Measurements from ENCODE around the gene SYNDIG1.

SYNDIG1 gene

DNA sequence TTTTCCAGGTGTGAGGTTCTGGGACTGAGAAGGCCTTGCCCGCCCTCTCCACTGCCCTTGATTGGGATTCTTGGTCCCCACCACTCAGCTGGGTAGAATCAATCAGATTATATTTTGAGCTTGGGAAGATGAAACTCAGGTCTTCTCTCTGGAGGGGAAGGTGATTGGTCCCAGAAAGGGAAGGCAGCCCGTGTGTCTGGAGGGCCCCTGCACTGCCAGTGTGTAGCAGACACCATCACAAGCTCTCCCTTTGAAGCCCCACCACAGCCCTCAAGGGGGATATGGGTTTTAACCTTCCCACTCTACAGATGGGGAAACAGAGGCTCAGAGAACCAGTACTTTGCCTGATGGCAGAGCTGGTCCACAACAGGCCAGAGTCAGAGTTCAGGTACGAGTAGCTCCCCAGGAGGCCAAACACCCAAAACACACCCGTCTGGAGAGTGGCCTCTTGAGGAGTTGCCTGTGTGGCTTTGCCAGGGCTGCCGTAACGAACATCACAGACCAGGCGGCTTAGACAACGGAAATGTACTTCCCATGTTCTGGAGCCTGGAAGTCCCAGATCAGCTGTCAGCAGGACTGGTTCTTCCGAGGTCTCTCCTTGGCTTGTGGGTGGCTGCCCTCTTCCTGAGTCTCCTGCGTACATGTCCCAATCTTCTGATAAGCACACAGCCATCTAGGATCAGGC is 205.6 kb downstream of the SYNDIG1 start:
- in situ Hi-C loops (cut with MboI; ENCODE audit: low sequenced_read_pairs, unreplicated experiment), result no loop called here
- no peak for DNase-seq (ENCODE audit: low spot score)
- no peak for TF ChIP-seq CTCF (IDR thresholded peaks at IDR 0.05; ENCODE audit: borderline replicate concordance, control extremely low read depth, extremely low read depth, insufficient read depth, missing control alignments)

DNA sequence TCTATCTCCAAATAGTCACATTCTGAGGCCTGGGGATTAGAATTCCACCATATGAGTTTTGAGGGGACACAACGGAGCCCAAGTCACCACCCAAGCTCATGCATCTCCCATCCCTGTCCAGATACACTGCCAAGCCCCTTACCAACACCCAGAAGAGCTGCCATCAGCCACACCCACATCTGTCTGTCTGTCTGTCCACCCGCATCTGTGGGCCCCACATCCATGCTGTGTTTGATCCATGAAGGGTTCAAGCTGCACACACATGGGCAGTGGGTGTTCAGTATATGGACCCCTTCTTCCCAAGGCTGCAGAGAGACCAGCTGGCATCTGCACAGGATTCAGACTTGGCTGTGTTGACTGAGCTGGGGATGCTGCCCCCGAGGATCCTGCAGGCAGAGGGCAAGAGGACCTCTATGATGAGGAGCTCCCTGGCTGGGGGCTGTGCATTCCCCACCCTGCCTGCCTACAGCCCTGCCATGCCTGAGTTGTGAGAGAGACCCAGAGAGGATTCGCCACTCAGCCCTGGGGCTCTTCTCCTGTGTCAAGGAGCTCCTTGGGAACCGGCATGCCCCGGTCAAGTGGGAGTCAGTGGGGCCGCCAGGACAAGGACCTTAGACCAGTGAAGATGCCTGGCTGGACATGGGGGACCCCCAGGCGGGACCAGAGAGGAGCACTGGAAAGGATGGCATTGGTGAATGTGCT is 206.4 kb downstream of the SYNDIG1 start:
- TF ChIP-seq CTCF (IDR thresholded peaks at IDR 0.05; ENCODE audit: borderline replicate concordance, control extremely low read depth, extremely low read depth, insufficient read depth, missing control alignments), result no peak
- in situ Hi-C loops (cut with MboI; ENCODE audit: low sequenced_read_pairs, unreplicated experiment), result no loop called here
- no peak for DNase-seq (ENCODE audit: low spot score)

- in situ Hi-C loops (cut with MboI; ENCODE audit: low sequenced_read_pairs, unreplicated experiment), result no loop called here
- DNase-seq (ENCODE audit: low spot score), result no peak
- TF ChIP-seq CTCF (IDR thresholded peaks at IDR 0.05; ENCODE audit: borderline replicate concordance, control extremely low read depth, extremely low read depth, insufficient read depth, missing control alignments), result no peak
Observed at GRCh38 chr20:24676353-24676977, 207.0 kb downstream of the SYNDIG1 start.

DNA sequence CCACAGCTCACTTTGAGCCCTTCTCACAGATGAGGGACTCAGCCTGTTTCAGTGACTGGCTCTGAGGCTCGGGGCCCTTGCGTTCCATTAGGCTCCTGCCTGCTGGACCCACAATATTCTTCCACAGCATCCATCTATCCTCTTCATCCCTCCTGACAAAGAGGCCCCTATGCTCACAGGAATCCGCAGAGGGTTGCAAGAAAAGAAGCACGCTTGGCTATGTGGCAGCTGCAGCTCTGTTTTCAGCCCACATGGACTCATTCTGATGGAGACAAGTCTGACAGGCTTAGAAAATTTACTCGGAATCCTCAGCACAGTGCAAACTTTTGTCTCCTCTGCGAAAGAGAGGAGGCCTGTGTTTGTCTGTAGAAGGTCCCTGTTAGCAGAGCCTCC is 207.5 kb downstream of the SYNDIG1 start:
- in situ Hi-C loops (cut with MboI; ENCODE audit: low sequenced_read_pairs, unreplicated experiment), result no loop called here
- DNase-seq (ENCODE audit: low spot score), result no peak
- TF ChIP-seq CTCF (IDR thresholded peaks at IDR 0.05; ENCODE audit: borderline replicate concordance, control extremely low read depth, extremely low read depth, insufficient read depth, missing control alignments), result no peak

DNA sequence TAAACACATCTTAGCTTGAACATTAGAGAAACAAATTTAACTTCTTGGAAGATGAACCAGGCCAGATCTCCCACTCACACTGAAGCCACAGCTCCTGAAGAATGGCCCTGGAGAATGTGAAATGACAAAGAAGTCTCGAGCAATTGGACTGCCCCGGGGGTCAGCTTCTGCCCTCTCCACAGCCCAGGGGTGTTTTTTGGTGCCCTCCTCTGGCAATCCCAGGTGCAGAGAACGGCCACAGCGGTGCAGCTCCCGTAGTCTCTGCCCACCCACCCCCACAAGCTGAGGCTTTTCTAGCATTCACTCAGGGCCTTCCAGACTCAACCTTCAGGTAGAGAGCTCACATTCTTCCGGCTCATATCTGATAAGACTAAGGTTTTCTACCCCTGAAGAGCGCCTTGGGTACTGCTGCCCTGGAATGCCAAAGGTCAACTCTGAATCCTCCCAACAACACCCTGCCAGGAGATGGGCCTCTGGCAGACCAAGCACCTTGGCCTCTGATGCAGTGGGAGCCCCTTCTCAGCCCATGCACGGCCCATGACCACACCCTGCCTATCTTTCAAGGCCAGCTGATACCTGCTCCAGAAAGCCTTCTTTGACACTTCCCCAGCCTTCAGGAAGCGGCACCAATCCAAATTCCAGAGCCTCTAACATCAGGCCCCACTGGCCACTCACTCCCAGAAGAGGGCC is 208.3 kb downstream of the SYNDIG1 start:
- in situ Hi-C loops (cut with MboI; ENCODE audit: low sequenced_read_pairs, unreplicated experiment), result no loop called here
- no peak for DNase-seq (ENCODE audit: low spot score)
- no peak for TF ChIP-seq CTCF (IDR thresholded peaks at IDR 0.05; ENCODE audit: borderline replicate concordance, control extremely low read depth, extremely low read depth, insufficient read depth, missing control alignments)

GRCh38 chr20:24678351-24679106 is 209.1 kb downstream of the SYNDIG1 start:
- TF ChIP-seq CTCF (IDR thresholded peaks at IDR 0.05; ENCODE audit: borderline replicate concordance, control extremely low read depth, extremely low read depth, insufficient read depth, missing control alignments), result no peak
- DNase-seq (ENCODE audit: low spot score), result no peak
- in situ Hi-C loops (cut with MboI; ENCODE audit: low sequenced_read_pairs, unreplicated experiment), result no loop called here

Data from GM13976 (cell line).